ENCODE results near the gene OR7D4.
"Not testable (repeated sequence)": the region's sequence is repeated elsewhere in the genome, so short reads cannot be mapped to it uniquely, and the experiment has no call there.

The OR7D4 gene

DNA sequence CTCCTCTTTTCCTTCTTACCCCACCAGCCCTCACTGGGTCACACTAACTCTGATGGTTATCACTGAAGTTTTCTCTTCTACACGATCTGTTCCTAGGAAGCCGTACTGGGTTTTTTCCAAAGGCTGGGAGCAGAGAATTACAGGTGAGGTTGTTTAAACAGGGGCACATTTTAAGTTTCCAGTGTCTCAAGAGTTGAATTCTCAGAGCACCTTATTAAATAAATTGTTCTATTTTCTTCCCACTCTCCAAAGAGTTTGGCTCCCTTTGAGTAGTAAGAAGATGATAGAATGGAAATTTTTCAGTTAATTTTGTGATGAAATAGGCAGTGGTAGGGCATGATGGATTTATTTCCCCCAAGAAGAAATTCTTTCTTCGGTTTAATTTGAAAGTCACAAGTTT, at the start of gene OR7D4:
Gene OR7D4 (minus strand): TSS at position 101 of the 400 bp plus-strand sequence. CDS start 4,752 bp downstream, outside the sequence.
- DNase-seq (ENCODE audit: low read depth): no peak

DNA sequence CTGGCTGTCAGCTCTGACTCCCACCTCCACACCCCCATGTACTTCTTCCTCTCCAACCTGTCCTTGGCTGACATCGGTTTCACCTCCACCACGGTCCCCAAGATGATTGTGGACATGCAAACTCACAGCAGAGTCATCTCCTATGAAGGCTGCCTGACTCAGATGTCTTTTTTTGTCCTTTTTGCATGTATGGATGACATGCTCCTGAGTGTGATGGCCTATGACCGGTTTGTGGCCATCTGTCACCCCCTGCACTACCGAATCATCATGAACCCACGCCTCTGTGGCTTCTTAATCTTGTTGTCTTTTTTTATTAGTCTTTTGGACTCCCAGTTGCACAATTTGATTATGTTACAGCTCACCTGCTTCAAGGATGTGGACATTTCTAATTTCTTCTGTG, 31.8 kb upstream of the OR7D4 start:
- no peak for DNase-seq (ENCODE audit: low read depth)

DNA sequence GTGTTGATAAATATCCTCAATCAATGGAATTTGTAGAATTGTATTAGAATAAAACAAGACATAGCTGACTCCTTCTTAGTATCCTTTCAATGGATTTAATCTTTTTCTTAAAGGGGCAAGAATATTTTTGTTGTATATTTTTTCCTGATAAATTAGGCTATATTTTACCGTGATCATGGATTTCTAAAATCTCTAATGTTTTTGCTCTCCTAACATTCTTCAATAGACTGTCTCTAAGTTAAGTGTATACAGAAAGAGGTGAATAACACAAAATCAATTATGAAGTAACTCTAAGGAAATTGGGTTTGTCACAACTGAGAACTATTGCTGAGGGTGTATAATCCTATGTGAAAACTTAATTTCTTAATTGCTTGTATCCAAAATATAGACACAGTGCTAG, 31.2 kb upstream of the OR7D4 start, which contains the start of gene OR7E24:
Gene OR7E24 (plus strand): TSS at position 301 of the 400 bp plus-strand sequence. CDS start 114 bp downstream, outside the sequence.
- no peak for DNase-seq (ENCODE audit: low read depth)

DNA sequence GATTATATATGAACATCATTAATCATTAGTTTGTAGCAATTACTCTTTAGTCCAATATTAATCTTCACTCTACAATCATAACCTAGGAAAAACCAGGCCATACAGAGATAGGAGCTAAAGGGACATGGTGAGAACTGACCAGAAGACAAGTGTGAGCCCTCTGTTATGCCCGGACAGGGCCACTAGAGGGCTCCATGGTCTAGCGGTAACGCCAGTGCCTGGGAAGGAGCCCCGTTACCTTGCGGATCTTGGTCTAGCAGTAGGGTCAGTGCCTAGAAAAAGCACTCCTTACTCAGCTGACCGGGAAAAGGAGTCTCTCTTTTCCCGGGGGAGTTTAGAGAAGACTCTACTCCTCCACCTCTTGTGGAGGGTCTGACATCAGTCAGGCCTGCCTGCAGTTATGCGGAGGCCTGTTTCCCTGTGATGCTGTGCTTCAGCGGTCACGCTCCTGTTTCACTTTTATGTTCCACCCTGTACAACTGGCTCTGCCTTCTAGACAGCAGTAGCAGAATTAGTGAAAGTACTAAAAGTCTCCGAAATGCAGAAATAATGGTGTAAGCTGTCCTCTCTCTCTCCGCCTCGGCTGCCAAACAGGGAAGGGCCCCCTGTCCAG, 13.8 kb downstream of the OR7D4 start:
- DNase-seq (ENCODE audit: low read depth): peak; percentile 37

DNA sequence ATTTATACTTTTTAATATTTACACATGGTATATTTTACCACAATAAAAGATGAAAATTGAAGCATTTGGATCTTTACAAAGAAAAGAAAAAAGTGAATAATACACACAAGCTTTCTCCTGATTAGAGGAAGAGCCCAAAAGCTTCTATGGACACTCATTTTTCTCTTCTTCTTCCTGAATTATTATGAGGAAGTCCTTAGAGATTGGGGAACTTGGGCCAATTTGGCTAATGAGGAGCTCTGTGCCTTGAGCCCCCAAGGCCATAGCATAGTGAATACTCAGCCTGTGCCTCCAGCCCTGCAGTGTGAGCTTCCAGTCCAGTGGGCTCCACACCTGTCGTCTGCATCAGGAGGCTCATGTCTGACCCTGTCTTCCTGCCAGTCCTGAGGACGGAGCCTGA, 21.3 kb downstream of the OR7D4 start:
- DNase-seq (ENCODE audit: low read depth): not testable (repeated sequence)

DNA sequence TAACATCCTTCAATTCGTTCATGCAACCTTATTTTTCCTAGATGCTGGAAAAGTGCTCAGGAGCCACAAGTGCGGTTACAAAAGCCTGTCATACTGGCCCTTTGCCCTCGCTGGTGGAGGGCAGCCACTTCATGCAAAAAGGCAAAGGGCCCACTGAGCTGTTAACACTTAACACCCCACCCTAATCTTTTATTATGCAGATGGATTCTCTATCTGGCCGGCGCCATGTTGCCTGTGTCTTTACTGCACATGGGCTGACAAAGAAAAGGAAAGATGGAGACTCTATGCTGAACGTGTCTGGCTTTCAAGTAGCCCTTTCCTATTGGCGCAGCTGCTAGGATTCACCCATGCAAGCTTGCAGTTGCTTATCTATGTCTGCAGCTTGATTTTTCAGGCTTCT, 29.9 kb downstream of the OR7D4 start:
- no peak for DNase-seq (ENCODE audit: low read depth)

DNA sequence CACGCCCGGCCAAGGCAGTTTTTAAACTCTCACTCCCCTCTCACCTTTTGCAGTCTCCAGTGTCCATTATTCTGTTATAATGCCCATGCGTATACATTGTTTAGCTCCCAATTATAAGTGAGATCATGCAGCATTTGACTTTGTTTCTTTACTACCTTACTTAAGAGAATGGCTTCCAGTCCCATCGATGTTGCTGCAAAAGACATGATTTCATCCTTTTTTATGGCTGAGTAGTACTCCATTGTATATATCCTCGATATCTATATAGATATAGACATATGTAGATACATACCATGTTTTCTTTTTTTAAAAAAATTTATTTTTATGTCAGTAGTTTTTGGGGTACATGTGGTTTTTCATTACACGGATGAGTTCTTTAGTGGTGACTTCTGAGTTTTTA, 32.2 kb downstream of the OR7D4 start:
- DNase-seq (ENCODE audit: low read depth): no peak

DNA sequence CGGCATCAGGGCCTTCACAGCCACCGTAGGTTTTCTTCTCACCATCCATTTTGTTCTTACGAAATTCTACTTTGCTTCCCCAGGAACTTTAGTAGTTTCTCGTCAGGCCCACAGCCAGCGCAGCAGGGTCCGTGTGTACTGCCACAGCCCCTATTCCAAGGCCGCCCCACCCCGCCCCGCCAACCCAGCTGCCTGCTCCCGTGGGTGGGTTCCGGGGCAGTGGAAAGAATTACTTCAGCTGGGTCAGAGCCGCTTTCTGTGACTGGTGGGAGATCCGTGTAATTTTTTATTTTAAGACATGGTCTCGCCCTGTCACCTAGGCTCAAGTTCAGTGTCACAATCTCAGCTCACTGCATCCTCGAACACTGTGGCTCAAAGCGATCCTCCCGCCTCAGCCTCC, 36.4 kb downstream of the OR7D4 start:
- no peak for DNase-seq (ENCODE audit: low read depth)

DNA sequence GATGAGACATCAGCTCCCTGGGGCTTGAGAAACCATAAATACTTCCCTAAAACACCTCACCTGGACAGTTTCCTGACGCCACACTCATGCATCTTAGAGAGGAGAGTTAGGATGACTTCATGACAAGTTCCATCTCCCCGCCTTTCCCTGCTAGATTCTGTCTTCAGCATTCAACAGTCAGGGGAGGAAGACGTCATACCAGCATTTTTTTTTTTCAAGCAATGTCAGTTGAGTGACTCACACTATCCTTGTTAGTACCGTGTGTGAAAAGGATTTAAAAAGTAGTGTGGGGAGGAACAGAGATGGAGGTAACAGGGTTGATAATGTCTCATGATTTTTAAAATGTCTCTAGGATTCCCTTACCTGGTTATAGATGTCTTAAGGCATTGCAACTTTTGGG, 40.5 kb downstream of the OR7D4 start, which contains the start of gene OR7D2:
Gene OR7D2 (plus strand): TSS at position 79 of the 400 bp plus-strand sequence. CDS start 6,803 bp downstream, outside the sequence.
- DNase-seq (ENCODE audit: low read depth): no peak

DNA sequence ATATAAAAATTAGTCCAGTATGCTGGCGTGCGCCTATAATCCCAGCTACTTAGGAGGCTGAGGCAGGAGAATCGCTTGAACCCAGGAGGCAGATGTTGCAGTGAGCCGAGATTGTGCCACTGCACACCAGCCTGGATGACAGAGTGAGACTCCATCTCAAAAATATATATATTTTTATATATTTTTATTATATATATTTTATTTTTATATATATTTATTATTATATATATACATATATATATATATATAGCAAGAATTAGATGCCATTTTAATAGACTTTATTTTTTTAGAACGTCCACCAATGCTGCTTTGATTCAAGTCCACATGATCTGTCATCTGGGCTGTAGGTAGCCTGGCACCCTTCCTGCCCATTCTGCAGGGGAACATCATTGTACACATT, 44.1 kb downstream of the OR7D4 start:
- DNase-seq (ENCODE audit: low read depth): no peak

DNA sequence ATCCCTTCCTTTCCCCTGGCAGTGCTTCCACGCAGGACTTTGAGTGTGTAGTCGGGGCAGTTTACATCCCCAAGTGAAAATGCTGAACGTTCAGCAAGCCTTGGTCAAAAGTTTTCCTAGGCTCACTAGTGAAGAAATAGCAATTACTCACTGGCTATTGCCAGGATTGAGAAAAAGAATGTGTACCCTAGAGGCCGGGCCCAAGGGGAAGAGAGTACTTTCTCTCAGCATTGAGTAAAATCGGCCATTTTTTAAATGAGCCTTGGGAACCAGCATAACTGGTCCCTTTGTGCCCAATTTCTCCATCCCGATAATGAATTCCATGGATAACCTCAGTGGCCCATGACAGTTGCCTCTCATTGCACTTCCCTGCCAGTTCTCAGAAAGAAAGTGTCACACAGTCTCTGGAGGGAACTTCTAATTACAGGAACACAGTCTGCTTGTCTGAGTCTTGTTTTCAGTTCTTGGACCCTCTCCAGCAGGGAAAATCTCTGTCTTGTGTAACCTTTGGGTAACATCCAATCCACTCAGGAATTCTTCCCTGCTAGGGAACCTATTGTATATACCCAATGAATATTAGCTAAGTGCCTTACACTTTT, 47.9 kb downstream of the OR7D4 start:
- no peak for DNase-seq (ENCODE audit: low read depth)

DNA sequence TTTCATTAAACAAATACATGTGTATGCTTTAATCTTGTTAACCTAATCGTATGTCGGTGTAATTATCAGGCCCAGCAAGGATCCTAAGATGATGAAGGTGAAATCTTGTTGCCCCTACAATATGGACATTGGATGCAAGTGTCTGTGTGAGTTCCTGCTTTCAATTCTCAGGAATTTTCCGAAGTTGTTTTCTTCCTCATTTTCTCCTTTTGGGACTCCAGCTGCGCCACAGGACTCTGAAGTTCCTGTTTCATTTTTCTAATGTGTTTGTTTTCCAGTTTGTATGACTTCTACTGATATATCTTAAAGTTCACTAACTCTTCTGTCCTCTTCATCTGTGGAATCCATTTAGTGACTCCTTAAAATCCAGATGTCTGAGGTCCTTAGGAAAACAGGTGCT, 52.5 kb downstream of the OR7D4 start:
- no peak for DNase-seq (ENCODE audit: low read depth)

DNA sequence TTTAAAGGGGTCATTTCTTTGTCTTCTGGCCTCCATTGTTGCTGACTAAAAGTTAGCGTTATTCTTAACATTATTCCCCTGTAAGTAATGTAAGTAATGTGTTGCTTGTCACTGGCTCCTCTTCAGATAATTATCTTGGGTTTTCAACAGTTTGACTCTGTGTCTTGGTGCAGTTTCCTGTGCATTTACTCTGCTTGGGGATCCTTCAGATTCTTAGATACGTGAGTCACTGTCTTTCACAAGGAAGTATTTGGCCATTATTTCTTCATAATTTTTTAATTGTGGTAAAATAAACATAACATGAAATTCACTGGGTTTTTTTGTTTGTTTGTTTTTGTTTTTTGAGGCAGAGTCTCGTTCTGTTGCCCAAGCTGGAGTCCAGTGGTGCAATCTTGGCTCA, 54.1 kb downstream of the OR7D4 start:
- DNase-seq (ENCODE audit: low read depth): no peak

DNA sequence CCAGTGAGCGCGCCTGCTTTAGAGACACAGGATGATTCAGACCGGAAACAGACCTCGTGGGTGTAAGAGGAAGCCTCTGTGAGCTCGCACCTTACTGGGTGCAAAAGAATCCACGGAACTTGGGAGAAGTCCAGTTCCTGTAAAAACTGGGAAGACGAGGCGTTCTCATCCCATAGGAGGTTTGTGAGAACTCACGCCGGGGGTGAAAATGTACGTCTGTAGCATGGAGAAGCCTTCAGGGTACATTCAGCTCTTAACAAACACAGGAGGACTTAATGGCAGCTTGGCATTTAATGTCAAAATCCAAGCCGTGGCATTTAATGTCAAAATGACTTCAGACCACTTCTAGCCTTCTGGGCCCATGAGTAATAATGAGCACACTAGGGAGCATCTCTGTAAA, 58.0 kb downstream of the OR7D4 start:
- DNase-seq (ENCODE audit: low read depth): no peak
